Neural cell (in vitro differentiated cells): ENCODE data around the gene PAPOLA. TPM values are rescaled to one million over a fixed set of nuclear protein-coding genes. Genes with fewer than 3 reads are reported as not detected.

Source experiments
- H2AFZ ChIP-seq: fragments of 200-600, 300-800 bp; sonication (generic), shearing (Covaris generic); 2 replicates; pipeline ENCODE4 v1.6.0; 2014; ENCODE audit warnings: low read depth, mild to moderate bottlenecking, antibody characterized with exemption, low read length, moderate library complexity
- H3F3A ChIP-seq: fragments of 200-600 bp; shearing (Covaris generic); 2 replicates; pipeline ENCODE4 v1.6.1; 2016; ENCODE audit warnings: mild to moderate bottlenecking, moderate library complexity, mixed read lengths, antibody characterized with exemption, low read length; ENCODE audit not compliant: insufficient read depth, poor library complexity, severe bottlenecking
- H3K27ac ChIP-seq: fragments of 200-600, 300-800 bp; sonication (generic), shearing (Covaris generic); 2 replicates; pipeline ENCODE4 v1.5.1; 2014; ENCODE audit warnings: mild to moderate bottlenecking, low read length, moderate library complexity
- H3K27me3 ChIP-seq: fragments of 300-800, 200-600 bp; sonication (generic), shearing (Covaris generic); 2 replicates; pipeline ENCODE4 v1.6.0; 2014; ENCODE audit warnings: mild to moderate bottlenecking, low read depth, low read length, moderate library complexity; ENCODE audit not compliant: insufficient read depth
- H3K36me3 ChIP-seq: fragments of 300-800, 200-600 bp; sonication (generic), shearing (Covaris generic); 2 replicates; pipeline ENCODE4 v1.5.1; 2014; ENCODE audit warnings: mild to moderate bottlenecking, antibody characterized with exemption, low read length, moderate library complexity; ENCODE audit not compliant: insufficient read depth
- H3K4me2 ChIP-seq: fragments of 300-800, 200-600 bp; sonication (generic), shearing (Covaris generic); 2 replicates; pipeline ENCODE4 v1.6.0; 2014; ENCODE audit warnings: mild to moderate bottlenecking, low read length
- H3K4me3 ChIP-seq: fragments of 300-800, 200-600 bp; sonication (generic), shearing (Covaris generic); 2 replicates; pipeline ENCODE4 v1.5.1; 2014; ENCODE audit warnings: mild to moderate bottlenecking, low read length, moderate library complexity
- H3K79me2 ChIP-seq: fragments of 200-600 bp; shearing (Covaris generic); replicated peaks from 2 replicates; pipeline ENCODE4 v1.6.0; 2014; ENCODE audit warnings: mild to moderate bottlenecking, low read length, moderate library complexity; ENCODE audit not compliant: insufficient read depth
- H3K9ac ChIP-seq: fragments of 300-800, 200-600 bp; sonication (generic), shearing (Covaris generic); 2 replicates; pipeline ENCODE4 v1.6.1; 2016; ENCODE audit warnings: mild to moderate bottlenecking, low read length, mixed read lengths
- H3K9me2 ChIP-seq: fragments of 200-600 bp; shearing (Covaris generic); 2 replicates; pipeline ENCODE4 v1.6.1; 2016; ENCODE audit warnings: mild to moderate bottlenecking, low read length, mixed read lengths; ENCODE audit not compliant: insufficient read depth
- H3K9me3 ChIP-seq: fragments of 200-600, 300-800 bp; sonication (generic), shearing (Covaris generic); 2 replicates; pipeline ENCODE4 v1.6.1; 2016; ENCODE audit warnings: mild to moderate bottlenecking, mixed run types, low read length, moderate library complexity, mixed read lengths
- H4K20me1 ChIP-seq: fragments of 200-600 bp; shearing (Covaris generic); 2 replicates; pipeline ENCODE4 v1.6.1; 2016; ENCODE audit warnings: mild to moderate bottlenecking, mixed run types; ENCODE audit not compliant: insufficient read depth
- CTCF ChIP-seq: fragments of 450-650 bp; IDR thresholded peaks from 2 replicates; pipeline ENCODE4 v1.5.1; 2014; ENCODE audit warnings: antibody characterized with exemption, mild to moderate bottlenecking, moderate library complexity; ENCODE audit not compliant: poor library complexity, severe bottlenecking
- EP300 ChIP-seq: fragments of 450-650 bp; conservative IDR thresholded peaks from 2 replicates; pipeline ENCODE4 v1.6.1; 2014; ENCODE audit warnings: antibody characterized with exemption, mild to moderate bottlenecking, moderate library complexity; ENCODE audit not compliant: poor library complexity, severe bottlenecking
- EZH2 ChIP-seq: fragments of 200-600, 300-800 bp; shearing (Covaris generic), sonication (generic); IDR thresholded peaks from 2 replicates; pipeline ENCODE4 v1.6.1; 2014; ENCODE audit warnings: antibody characterized with exemption, low read length, borderline replicate concordance, mild to moderate bottlenecking; ENCODE audit not compliant: insufficient read depth, poor library complexity, severe bottlenecking
- MXI1 ChIP-seq: fragments of 450-650 bp; conservative IDR thresholded peaks from 2 replicates; pipeline ENCODE4 v1.6.1; 2014; ENCODE audit warnings: antibody characterized with exemption, mild to moderate bottlenecking; ENCODE audit not compliant: poor library complexity, severe bottlenecking
- POLR2AphosphoS5 ChIP-seq: IDR thresholded peaks from 2 replicates; pipeline ENCODE4 v1.6.1; 2012
- RAD21 ChIP-seq: fragments of 450-650 bp; conservative IDR thresholded peaks from 2 replicates; pipeline ENCODE4 v1.6.1; 2014; ENCODE audit warnings: antibody characterized with exemption, mild to moderate bottlenecking, moderate library complexity
- REST ChIP-seq: IDR thresholded peaks from 2 replicates; pipeline ENCODE4 v1.6.1; 2012; ENCODE audit warnings: borderline replicate concordance
- SMC3 ChIP-seq: fragments of 450-650 bp; conservative IDR thresholded peaks from 2 replicates; pipeline ENCODE4 v1.6.1; 2014; ENCODE audit warnings: antibody characterized with exemption, mild to moderate bottlenecking, moderate library complexity; ENCODE audit not compliant: poor library complexity
- TAF1 ChIP-seq: IDR thresholded peaks from 2 replicates; pipeline ENCODE4 v1.6.1; 2012; ENCODE audit warnings: low read depth
- polyA plus RNA-seq: library from polyadenylated mRNA; depleted of rRNA; stranded (reverse); fragments of >200 nt; gene quantifications from 2 replicates; pipeline ENCODE4 v1.2.3, GENCODE V29; 2014

The PAPOLA gene
- polyA plus RNA-seq, 1 donor from 2014 or later, result 150 TPM

GRCh38 chr14:96536807-96537206 is 34.6 kb downstream of the PAPOLA start:
- Histone ChIP-seq H3K9me3 (no peaks in the 10 kb centered on the region), H3K27me3 (no peaks in the 10 kb centered on the region), H3K4me2 (no peak overlapping the region), H3K79me2 (no peaks in the 10 kb centered on the region), H3K27ac (no peak overlapping the region), H3K9ac (no peak overlapping the region), H3K9me2 (no peaks in the 10 kb centered on the region), H3K36me3 (peaks cover 9% of the 10 kb centered on the region), H2AFZ (no peak overlapping the region), H4K20me1 (no peaks in the 10 kb centered on the region), H3F3A (no peaks in the 10 kb centered on the region), H3K4me3 (no peak overlapping the region)
- no peak for TF ChIP-seq SMC3
- no peak for TF ChIP-seq EP300
- TF ChIP-seq REST, result no peak

GRCh38 chr14:96538097-96538989 is 36.2 kb downstream of the PAPOLA start:
- no peak overlapping the region for H2AFZ ChIP-seq

GRCh38 chr14:96538990-96539317 is 36.8 kb downstream of the PAPOLA start:
- H3K36me3 ChIP-seq, result peaks cover 6% of the 10 kb centered on the region
- H4K20me1 ChIP-seq, result no peaks in the 10 kb centered on the region
- H3K9me2 ChIP-seq, result no peaks in the 10 kb centered on the region
- no peaks in the 10 kb centered on the region for H3K9me3 ChIP-seq
- H3K4me3 ChIP-seq, result no peak overlapping the region
- no peak overlapping the region for H3K4me2 ChIP-seq
- TF ChIP-seq RAD21, result no peak
- TF ChIP-seq POLR2AphosphoS5, result no peak
- no peak for TF ChIP-seq CTCF
- no peak for TF ChIP-seq MXI1
- no peak for TF ChIP-seq EZH2
- TF ChIP-seq EP300, result no peak
- no peak for TF ChIP-seq REST
- no peak for TF ChIP-seq SMC3
- no peak for TF ChIP-seq TAF1
- no peak overlapping the region for H3K9ac ChIP-seq
- H2AFZ ChIP-seq, result no peak overlapping the region
- H3K27ac ChIP-seq, result no peak overlapping the region
- H3K27me3 ChIP-seq, result no peaks in the 10 kb centered on the region
- H3K79me2 ChIP-seq, result no peaks in the 10 kb centered on the region
- H3F3A ChIP-seq, result no peaks in the 10 kb centered on the region

More at GRCh38 chr14:96538097-96538989, 36.2 kb downstream of the PAPOLA start:
- no peaks in the 10 kb centered on the region for H3K9me2 ChIP-seq
- H3K4me2 ChIP-seq, result no peak overlapping the region
- no peaks in the 10 kb centered on the region for H3K9me3 ChIP-seq
- no peak overlapping the region for H3K27ac ChIP-seq
- no peaks in the 10 kb centered on the region for H3K27me3 ChIP-seq
- no peak for TF ChIP-seq SMC3
- TF ChIP-seq POLR2AphosphoS5, result no peak
- H4K20me1 ChIP-seq, result no peaks in the 10 kb centered on the region
- H3F3A ChIP-seq, result no peaks in the 10 kb centered on the region
- no peak overlapping the region for H3K4me3 ChIP-seq
- no peak overlapping the region for H3K9ac ChIP-seq
- H3K36me3 ChIP-seq, result peaks cover 6% of the 10 kb centered on the region
- H3K79me2 ChIP-seq, result no peaks in the 10 kb centered on the region
